Mesendoderm (in vitro differentiated cells): ENCODE data around the gene CABCOCO1.

ENCODE experiments used
- DNase-seq: peaks from one replicate; pipeline ENCODE4 v3.0.0; 2013
- H2AK5ac ChIP-seq: 2 replicates; pipeline ENCODE4 v1.6.1; 2013; ENCODE audit warnings: low read length, inconsistent platforms
- H2BK120ac ChIP-seq: 2 replicates; pipeline ENCODE4 v1.6.1; 2013; ENCODE audit warnings: low read depth, mild to moderate bottlenecking, low read length, moderate library complexity, mixed read lengths
- H2BK15ac ChIP-seq: replicated peaks from 2 replicates; pipeline ENCODE4 v1.6.1; 2013; ENCODE audit warnings: low read depth, mild to moderate bottlenecking, moderate library complexity
- H2BK5ac ChIP-seq: 2 replicates; pipeline ENCODE4 v1.6.1; 2013; ENCODE audit warnings: low read length, inconsistent platforms
- H3K18ac ChIP-seq: 2 replicates; pipeline ENCODE4 v1.6.1; 2013; ENCODE audit warnings: mild to moderate bottlenecking, low read length, mixed read lengths
- H3K23ac ChIP-seq: one replicate; pipeline ENCODE4 v1.6.1; 2013; ENCODE audit warnings: low read length
- H3K27ac ChIP-seq: 2 replicates; pipeline ENCODE4 v1.5.1; 2013; ENCODE audit warnings: low read depth, mild to moderate bottlenecking, inconsistent platforms, low read length, moderate library complexity
- H3K27me3 ChIP-seq: 2 replicates; pipeline ENCODE4 v1.6.1; 2013; ENCODE audit warnings: low read length, control low read depth, mild to moderate bottlenecking, inconsistent platforms; ENCODE audit not compliant: insufficient read depth, poor library complexity
- H3K36me3 ChIP-seq: 2 replicates; pipeline ENCODE4 v1.6.1; 2013; ENCODE audit warnings: low read length, inconsistent platforms; ENCODE audit not compliant: control insufficient read depth, insufficient read depth
- H3K4ac ChIP-seq: one replicate; pipeline ENCODE4 v1.6.1; 2013; ENCODE audit warnings: low read depth, mild to moderate bottlenecking, low read length, moderate library complexity
- H3K4me1 ChIP-seq: 2 replicates; pipeline ENCODE4 v1.6.1; 2013; ENCODE audit warnings: low read depth, low read length, inconsistent platforms; ENCODE audit not compliant: control insufficient read depth
- H3K4me2 ChIP-seq: 2 replicates; pipeline ENCODE4 v1.6.1; 2013; ENCODE audit warnings: low read length
- H3K4me3 ChIP-seq: 2 replicates; pipeline ENCODE4 v1.5.1; 2013; ENCODE audit warnings: mild to moderate bottlenecking, low read length
- H3K56ac ChIP-seq: one replicate; pipeline ENCODE4 v1.6.1; 2013; ENCODE audit warnings: low read length
- H3K79me1 ChIP-seq: 2 replicates; pipeline ENCODE4 v1.6.1; 2013; ENCODE audit warnings: low read length, inconsistent platforms
- H3K79me2 ChIP-seq: 2 replicates; pipeline ENCODE4 v1.6.1; 2013; ENCODE audit warnings: mild to moderate bottlenecking, low read length; ENCODE audit not compliant: control insufficient read depth, insufficient read depth
- H3K9ac ChIP-seq: 2 replicates; pipeline ENCODE4 v1.6.1; 2013; ENCODE audit warnings: low read length, inconsistent platforms
- H4K5ac ChIP-seq: one replicate; pipeline ENCODE4 v1.6.1; 2013; ENCODE audit warnings: low read length
- H4K8ac ChIP-seq: one replicate; pipeline ENCODE4 v1.6.1; 2013; ENCODE audit warnings: low read depth, mild to moderate bottlenecking, control low read depth, low read length, moderate library complexity
- WGBS: extraction: QIAGEN DNeasy Blood & Tissue Kit; methylation state at CpG from one replicate; pipeline ENCODE4 v1.1.7; 2013; ENCODE audit warnings: low lambda C conversion rate, missing lambda C conversion rate; ENCODE audit not compliant: insufficient coverage; ENCODE audit errors: extremely low coverage; 5-methylcytosine and 5-hydroxymethylcytosine counted together

CABCOCO1 gene

GRCh38 chr10:61758433-61758832 is 95.7 kb downstream of the CABCOCO1 start:
- Histone ChIP-seq H3K18ac (no peak overlapping the region), H3K4me2 (no peak overlapping the region), H3K79me1 (no peaks in the 10 kb centered on the region), H3K4me3 (no peak overlapping the region), H3K23ac (no peak overlapping the region), H2AK5ac (no peak overlapping the region), H3K4ac (no peak overlapping the region), H3K79me2 (no peaks in the 10 kb centered on the region), H3K27me3 (no peaks in the 10 kb centered on the region), H3K9ac (no peak overlapping the region), H3K36me3 (no peaks in the 10 kb centered on the region), H2BK120ac (no peak overlapping the region), H4K5ac (no peak overlapping the region), H2BK5ac (no peak overlapping the region), H3K56ac (no peak overlapping the region), H4K8ac (no peak overlapping the region), H2BK15ac (no peak overlapping the region), H3K27ac (no peak overlapping the region), H3K4me1 (no peaks in the 10 kb centered on the region)
- DNase-seq: no peak
- no CpG with 5 or more reads among the region's 3 CpGs for WGBS

DNA sequence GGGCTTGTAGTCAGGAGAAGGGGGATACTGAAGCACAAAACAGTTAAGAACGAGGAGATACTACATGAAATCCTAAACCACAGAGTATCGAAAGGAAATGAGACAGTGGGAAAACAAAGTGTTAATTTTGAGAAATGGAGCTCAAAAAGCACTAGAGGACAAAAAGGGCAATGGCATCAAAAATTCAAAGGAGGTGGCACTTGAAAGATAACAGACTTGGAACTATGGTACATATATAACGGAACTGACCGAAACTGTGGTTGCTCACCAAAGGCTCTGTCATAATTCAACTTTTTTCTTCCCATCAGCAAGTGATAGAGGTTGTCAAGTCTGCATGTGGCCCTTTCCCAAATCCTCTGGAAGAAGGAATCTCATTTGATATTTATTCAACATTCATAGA is 97.0 kb downstream of the CABCOCO1 start:
- Histone ChIP-seq H3K36me3 (no peaks in the 10 kb centered on the region), H3K56ac (no peak overlapping the region), H4K8ac (no peak overlapping the region), H3K18ac (no peak overlapping the region), H3K4me3 (no peak overlapping the region), H3K9ac (no peak overlapping the region), H2BK120ac (no peak overlapping the region), H3K27ac (no peak overlapping the region), H2BK15ac (no peak overlapping the region), H3K4ac (no peak overlapping the region), H3K4me2 (no peak overlapping the region), H2BK5ac (no peak overlapping the region), H3K23ac (no peak overlapping the region), H2AK5ac (no peak overlapping the region), H3K27me3 (no peaks in the 10 kb centered on the region), H4K5ac (no peak overlapping the region), H3K79me2 (no peaks in the 10 kb centered on the region), H3K79me1 (no peaks in the 10 kb centered on the region), H3K4me1 (no peaks in the 10 kb centered on the region)
- no CpG with 5 or more reads among the region's 4 CpGs for WGBS
- DNase-seq: no peak

GRCh38 chr10:61760943-61761824 is 98.5 kb downstream of the CABCOCO1 start:
- no peak for DNase-seq
- H4K5ac ChIP-seq: no peak overlapping the region
- H3K27me3 ChIP-seq: no peaks in the 10 kb centered on the region
- no peaks in the 10 kb centered on the region for H3K36me3 ChIP-seq
- no peak overlapping the region for H2AK5ac ChIP-seq
- no peaks in the 10 kb centered on the region for H3K79me2 ChIP-seq
- no peak overlapping the region for H3K56ac ChIP-seq
- H4K8ac ChIP-seq: no peak overlapping the region
- H2BK120ac ChIP-seq: no peak overlapping the region
- no peak overlapping the region for H3K4ac ChIP-seq
- H3K27ac ChIP-seq: no peak overlapping the region
- H3K9ac ChIP-seq: no peak overlapping the region
- H2BK15ac ChIP-seq: no peak overlapping the region
- no CpG with 5 or more reads among the region's 4 CpGs for WGBS
- no peaks in the 10 kb centered on the region for H3K4me1 ChIP-seq
- no peak overlapping the region for H3K4me3 ChIP-seq
- H3K79me1 ChIP-seq: no peaks in the 10 kb centered on the region
- H3K4me2 ChIP-seq: no peak overlapping the region
- H3K18ac ChIP-seq: no peak overlapping the region
- no peak overlapping the region for H3K23ac ChIP-seq
- no peak overlapping the region for H2BK5ac ChIP-seq

DNA sequence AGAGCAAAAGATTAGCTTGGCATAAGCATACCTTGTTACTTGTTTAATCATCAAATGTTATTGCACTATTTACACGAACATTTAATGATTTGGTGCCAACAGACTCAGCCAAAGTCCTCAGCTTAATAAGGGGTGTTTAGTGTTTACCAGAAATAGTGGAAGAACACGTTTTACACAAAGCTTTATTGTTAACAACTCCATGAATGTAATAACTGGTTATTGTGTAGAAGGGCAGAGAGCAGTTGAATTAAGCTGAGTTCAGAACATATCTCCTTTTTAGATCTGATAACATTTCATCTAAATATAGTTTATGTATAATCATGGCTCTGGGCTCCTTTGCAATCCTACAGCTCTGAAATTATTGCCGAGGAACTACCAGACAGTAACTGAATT is 99.1 kb downstream of the CABCOCO1 start:
- no CpG with 5 or more reads among the region's 3 CpGs for WGBS
- H3K18ac ChIP-seq: no peak overlapping the region
- no peak for DNase-seq
- H3K27ac ChIP-seq: no peak overlapping the region
- H4K5ac ChIP-seq: no peak overlapping the region
- H2AK5ac ChIP-seq: no peak overlapping the region
- no peak overlapping the region for H3K4me3 ChIP-seq
- no peaks in the 10 kb centered on the region for H3K36me3 ChIP-seq
- H3K79me1 ChIP-seq: no peaks in the 10 kb centered on the region
- no peak overlapping the region for H2BK15ac ChIP-seq
- H3K56ac ChIP-seq: no peak overlapping the region
- H3K9ac ChIP-seq: no peak overlapping the region
- no peak overlapping the region for H2BK5ac ChIP-seq
- H4K8ac ChIP-seq: no peak overlapping the region
- H3K27me3 ChIP-seq: no peaks in the 10 kb centered on the region
- no peak overlapping the region for H3K23ac ChIP-seq
- H3K4me1 ChIP-seq: no peaks in the 10 kb centered on the region
- H3K4ac ChIP-seq: no peak overlapping the region
- H3K4me2 ChIP-seq: no peak overlapping the region
- H2BK120ac ChIP-seq: no peak overlapping the region
- no peaks in the 10 kb centered on the region for H3K79me2 ChIP-seq

- Histone ChIP-seq H3K23ac (no peak overlapping the region), H3K27ac (no peak overlapping the region), H3K18ac (no peak overlapping the region), H3K79me2 (no peaks in the 10 kb centered on the region), H4K8ac (no peak overlapping the region), H4K5ac (no peak overlapping the region), H3K4me2 (no peak overlapping the region), H2BK5ac (no peak overlapping the region), H3K4ac (no peak overlapping the region), H3K9ac (no peak overlapping the region), H3K79me1 (no peaks in the 10 kb centered on the region), H2BK120ac (no peak overlapping the region), H3K27me3 (no peaks in the 10 kb centered on the region), H3K36me3 (no peaks in the 10 kb centered on the region), H3K4me1 (no peaks in the 10 kb centered on the region), H3K56ac (no peak overlapping the region), H2BK15ac (no peak overlapping the region), H2AK5ac (no peak overlapping the region), H3K4me3 (no peak overlapping the region)
- no CpG with 5 or more reads among the region's 3 CpGs for WGBS
- DNase-seq: no peak
These were observed 101.0 kb downstream of the CABCOCO1 start for GRCh38 chr10:61763778-61764177.

DNA sequence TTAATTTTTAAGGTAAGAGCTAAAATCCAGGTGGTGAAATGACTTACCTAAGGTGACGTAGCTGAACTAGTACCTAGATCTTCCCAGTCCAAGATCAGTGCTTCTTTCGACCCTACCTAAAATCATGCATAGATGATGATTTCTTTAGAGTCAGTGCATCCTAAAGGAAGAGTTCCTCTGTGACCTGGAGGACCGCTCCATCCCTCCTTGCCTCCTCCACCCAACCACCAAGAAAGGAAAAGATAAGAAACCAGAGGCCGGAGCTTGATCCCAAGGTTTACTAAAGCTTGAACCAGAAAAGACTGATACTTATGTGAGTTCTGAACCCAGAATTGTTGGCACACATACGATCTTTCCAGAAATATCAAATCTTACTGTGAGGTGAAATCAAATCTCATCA is 101.8 kb downstream of the CABCOCO1 start:
- no peaks in the 10 kb centered on the region for H3K4me1 ChIP-seq
- H3K27me3 ChIP-seq: no peaks in the 10 kb centered on the region
- no peak overlapping the region for H3K4me3 ChIP-seq
- H3K18ac ChIP-seq: no peak overlapping the region
- H2BK5ac ChIP-seq: no peak overlapping the region
- no peak overlapping the region for H4K8ac ChIP-seq
- no peak overlapping the region for H3K23ac ChIP-seq
- no peak overlapping the region for H3K27ac ChIP-seq
- no peak overlapping the region for H3K4me2 ChIP-seq
- no peak overlapping the region for H3K9ac ChIP-seq
- WGBS: no CpG with 5 or more reads among the region's 5 CpGs
- no peak overlapping the region for H2BK120ac ChIP-seq
- no peak overlapping the region for H2BK15ac ChIP-seq
- H2AK5ac ChIP-seq: no peak overlapping the region
- no peaks in the 10 kb centered on the region for H3K36me3 ChIP-seq
- H4K5ac ChIP-seq: no peak overlapping the region
- H3K79me1 ChIP-seq: no peaks in the 10 kb centered on the region
- H3K56ac ChIP-seq: no peak overlapping the region
- H3K4ac ChIP-seq: no peak overlapping the region
- H3K79me2 ChIP-seq: no peaks in the 10 kb centered on the region
- no peak for DNase-seq
